Activated T-cell treated with anti-CD3 and anti-CD28 coated beads, Interleukin-2, amount 50 U/mL, for 72 hours (primary cell): ENCODE measurements around the gene PDE8A. TPM values are rescaled to one million over a fixed set of nuclear protein-coding genes. Genes with fewer than 3 reads are reported as not detected.

Experiments
- ATAC-seq, 2 donors: fragments of 150-1000 bp; cut with Tn5 transposase; replicated peaks in 1 of 2; 2 replicates each; pipeline ENCODE4 v1.10.0; 2021; ENCODE audit warnings: moderate library complexity in 2 of 2, mild to moderate bottlenecking in 1 of 2
- DNase-seq, 2 donors: peaks; one replicate each; pipeline ENCODE4 v3.0.0; 2021 to 2022; ENCODE audit warnings: mixed read lengths in 1 of 2
- H3K27ac Mint-ChIP-seq: one replicate; pipeline ENCODE4 v1.8.0; 2022; ENCODE audit warnings: mild to moderate bottlenecking, moderate library complexity, mixed read lengths
- H3K27me3 Mint-ChIP-seq: one replicate; pipeline ENCODE4 v1.8.0; 2022; ENCODE audit warnings: low read depth, mixed read lengths
- H3K36me3 Mint-ChIP-seq, 2 donors: one replicate each; pipeline ENCODE4 v1.8.0; 2022; ENCODE audit warnings: mixed read lengths in 2 of 2, mild to moderate bottlenecking in 1 of 2; ENCODE audit not compliant: insufficient read depth in 2 of 2
- H3K4me1 Mint-ChIP-seq: one replicate; pipeline ENCODE4 v1.8.0; 2022; ENCODE audit warnings: low read depth, mixed read lengths
- H3K4me3 Mint-ChIP-seq, 2 donors: one replicate each; pipeline ENCODE4 v1.8.0; 2022; ENCODE audit warnings: mild to moderate bottlenecking in 2 of 2, mixed read lengths in 2 of 2, moderate library complexity in 2 of 2
- H3K9me3 Mint-ChIP-seq, 2 donors: one replicate each; pipeline ENCODE4 v1.8.0; 2022; ENCODE audit warnings: mixed read lengths in 2 of 2
- total RNA-seq, 2 donors: library from RNA; stranded (reverse); gene quantifications; one replicate each; pipeline ENCODE4 v1.2.3, GENCODE V29; 2022

The PDE8A gene
- total RNA-seq, 2 donors from 2014 or later = 31.6 to 37.7 TPM

DNA sequence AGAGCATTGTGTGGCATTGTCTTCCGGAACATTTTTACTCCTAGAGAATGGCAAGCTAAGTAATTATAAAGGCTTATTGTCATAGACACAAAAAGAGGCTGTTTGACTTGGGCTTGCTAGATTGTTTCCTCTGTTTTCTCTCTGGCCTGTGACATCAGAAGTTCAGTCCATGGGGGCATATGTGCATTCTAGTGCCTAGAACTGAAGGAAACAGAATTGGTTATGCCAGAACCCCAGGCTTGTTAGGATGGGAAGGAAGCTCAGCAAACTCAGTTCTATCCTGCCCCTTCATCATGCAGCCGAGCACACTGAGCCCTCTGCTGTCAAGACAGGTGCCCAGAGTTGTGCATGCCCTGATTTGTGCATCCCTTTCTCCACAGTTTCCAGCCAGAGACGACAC lies 131.3 kb downstream of the PDE8A start:
- Mint-ChIP-seq H3K4me1 (peaks cover 12% of the 10 kb centered on the region), H3K36me3 (peaks cover 0 to 3% of the 10 kb centered on the region in 2 donors), H3K27me3 (no peaks in the 10 kb centered on the region), H3K27ac (no peak overlapping the region), H3K4me3 (no peak overlapping the region), H3K9me3 (no peaks in the 10 kb centered on the region)
- ATAC-seq (no peak), DNase-seq (no peak)

DNA sequence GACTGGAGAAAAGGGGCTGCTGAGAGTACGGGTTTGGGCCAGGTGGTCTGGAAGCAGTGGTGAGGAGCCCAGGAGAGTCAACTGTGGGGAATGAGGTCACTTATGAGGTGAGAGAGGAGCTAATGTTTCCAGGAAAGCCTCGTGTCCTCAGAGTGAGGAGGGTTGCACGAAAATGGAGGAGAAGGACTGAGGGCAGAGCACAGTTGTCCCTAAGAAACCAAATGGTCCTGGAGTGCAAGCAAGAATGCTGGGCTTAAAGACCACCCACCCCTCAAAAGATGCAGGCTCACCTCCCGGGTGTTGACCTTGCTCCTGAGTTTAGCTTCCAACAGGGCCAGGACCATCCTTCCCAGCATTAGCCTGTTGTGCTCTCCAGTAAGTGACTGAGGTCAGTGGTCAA lies 133.2 kb downstream of the PDE8A start:
- Mint-ChIP-seq H3K27me3 (no peaks in the 10 kb centered on the region), H3K4me3 (no peak overlapping the region), H3K36me3 (peaks cover 2 to 5% of the 10 kb centered on the region in 2 donors), H3K27ac (no peak overlapping the region), H3K9me3 (no peaks in the 10 kb centered on the region), H3K4me1 (peaks cover 12% of the 10 kb centered on the region)
- ATAC-seq = no peak
- no peak for DNase-seq

DNA sequence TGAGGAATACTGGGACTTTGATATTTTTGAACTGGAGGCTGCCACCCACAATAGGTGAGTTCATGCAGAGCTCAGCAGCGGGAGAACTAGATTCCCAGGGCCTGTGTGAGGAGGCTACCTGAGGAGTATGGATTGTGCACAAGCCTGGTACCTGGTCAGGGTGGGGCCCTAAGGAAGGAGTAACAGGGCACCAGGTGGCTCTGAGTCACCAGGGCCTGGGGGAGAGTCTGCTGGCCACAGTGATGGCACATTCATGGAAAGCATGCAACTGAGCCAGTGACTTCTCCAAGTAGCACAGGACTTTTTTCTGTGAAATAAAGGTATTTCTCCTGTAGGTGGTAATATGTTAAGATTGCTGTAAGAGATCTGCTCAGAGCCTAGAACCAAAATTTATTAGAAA lies 134.4 kb downstream of the PDE8A start:
- no peaks in the 10 kb centered on the region for H3K27me3 Mint-ChIP-seq
- DNase-seq (no peak), ATAC-seq (no peak)
- H3K9me3 Mint-ChIP-seq = no peaks in the 10 kb centered on the region
- H3K27ac Mint-ChIP-seq = no peak overlapping the region
- peaks cover 12% of the 10 kb centered on the region for H3K4me1 Mint-ChIP-seq
- H3K4me3 Mint-ChIP-seq = no peak overlapping the region
- H3K36me3 Mint-ChIP-seq = peaks cover 2 to 5% of the 10 kb centered on the region in 2 donors

DNA sequence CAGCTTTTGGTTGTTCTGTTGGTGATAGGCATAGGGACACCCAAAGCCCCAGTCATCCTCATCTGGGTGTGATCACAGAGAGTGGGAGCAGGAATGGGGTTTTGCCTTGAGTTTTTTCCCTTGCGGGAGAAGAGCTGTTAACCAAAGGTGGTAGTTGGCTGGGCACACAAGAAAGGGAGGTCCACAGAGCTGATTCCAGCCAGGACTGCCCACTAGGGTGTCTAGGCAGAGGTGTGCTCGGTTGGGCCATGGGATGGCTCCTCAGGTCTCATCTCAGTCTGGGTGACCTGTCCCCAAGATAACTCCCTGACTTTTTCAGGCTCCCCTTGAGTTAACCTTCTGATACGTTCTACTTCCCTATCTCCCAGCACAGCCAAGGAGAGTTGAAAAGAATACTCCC lies 134.8 kb downstream of the PDE8A start:
- H3K4me1 Mint-ChIP-seq = peaks cover 12% of the 10 kb centered on the region
- DNase-seq (no peak), ATAC-seq (peak in 1 of 2 donors; percentile 18)
- H3K4me3 Mint-ChIP-seq = no peak overlapping the region
- no peak overlapping the region for H3K27ac Mint-ChIP-seq
- H3K9me3 Mint-ChIP-seq = no peaks in the 10 kb centered on the region
- H3K27me3 Mint-ChIP-seq = no peaks in the 10 kb centered on the region
- H3K36me3 Mint-ChIP-seq = peaks cover 2 to 5% of the 10 kb centered on the region in 2 donors

DNA sequence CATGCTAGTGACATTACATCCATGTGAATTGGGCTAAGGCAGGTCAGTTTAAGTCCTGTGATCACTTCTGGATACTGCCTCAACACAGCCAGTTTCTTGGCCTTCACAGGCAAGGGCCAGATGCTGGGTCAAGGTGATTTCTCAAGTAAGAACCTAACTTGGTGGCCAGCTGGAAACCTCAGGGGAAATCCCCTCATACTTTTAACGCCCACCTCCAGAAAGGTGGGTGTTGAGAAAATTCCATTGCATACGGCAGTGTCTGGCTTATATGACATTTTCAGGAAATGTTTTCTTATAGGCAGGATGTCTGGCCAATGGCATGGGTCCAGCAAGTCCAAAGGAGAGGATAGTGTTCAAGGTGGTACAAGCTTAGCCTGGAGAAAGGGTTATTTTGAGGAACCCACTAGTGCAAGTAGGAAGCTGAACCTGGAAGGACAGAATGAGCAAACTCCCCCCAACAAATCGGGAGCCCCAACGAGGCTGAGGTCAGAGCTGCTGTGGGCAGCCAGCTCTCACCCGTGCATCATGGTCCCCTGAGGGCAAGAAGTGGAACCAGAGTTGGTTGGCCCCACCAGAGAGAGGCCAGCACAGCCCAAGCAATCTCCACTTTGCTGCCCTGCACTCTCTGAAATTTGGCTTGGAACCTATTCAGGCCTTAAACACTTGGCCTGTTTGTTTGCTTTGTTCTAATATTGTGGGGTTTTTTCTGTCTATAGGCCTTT lies 135.4 kb downstream of the PDE8A start:
- Mint-ChIP-seq H3K27ac (no peak overlapping the region), H3K9me3 (no peaks in the 10 kb centered on the region), H3K4me3 (no peak overlapping the region), H3K27me3 (no peaks in the 10 kb centered on the region), H3K36me3 (peaks cover 2 to 5% of the 10 kb centered on the region in 2 donors), H3K4me1 (peaks cover 12% of the 10 kb centered on the region)
- ATAC-seq = peak; percentile 21 to 24
- DNase-seq = no peak

DNA sequence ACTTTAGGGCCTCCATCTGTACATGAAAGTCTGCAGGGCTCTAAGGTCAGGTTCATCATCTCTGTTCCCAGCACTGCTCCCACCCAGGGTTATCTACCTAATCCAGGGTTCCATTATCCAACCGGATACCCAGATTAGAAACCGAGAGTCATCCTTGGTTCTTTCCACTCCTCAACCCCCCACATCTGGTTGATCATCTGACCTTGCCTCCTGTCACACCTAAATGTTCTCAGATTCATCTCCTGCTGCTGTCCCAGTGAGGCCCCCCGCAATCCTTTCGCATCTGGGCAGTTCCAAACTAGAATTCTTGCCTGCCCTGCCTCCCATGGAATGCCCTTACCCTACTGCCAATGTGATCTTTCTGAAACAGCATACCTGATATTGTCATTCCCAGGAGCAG lies 136.5 kb downstream of the PDE8A start:
- Mint-ChIP-seq H3K4me1 (peaks cover 12% of the 10 kb centered on the region), H3K4me3 (no peak overlapping the region), H3K27me3 (no peaks in the 10 kb centered on the region), H3K27ac (no peak overlapping the region), H3K36me3 (peaks cover 2 to 5% of the 10 kb centered on the region in 2 donors), H3K9me3 (no peaks in the 10 kb centered on the region)
- ATAC-seq = no peak
- DNase-seq = no peak

DNA sequence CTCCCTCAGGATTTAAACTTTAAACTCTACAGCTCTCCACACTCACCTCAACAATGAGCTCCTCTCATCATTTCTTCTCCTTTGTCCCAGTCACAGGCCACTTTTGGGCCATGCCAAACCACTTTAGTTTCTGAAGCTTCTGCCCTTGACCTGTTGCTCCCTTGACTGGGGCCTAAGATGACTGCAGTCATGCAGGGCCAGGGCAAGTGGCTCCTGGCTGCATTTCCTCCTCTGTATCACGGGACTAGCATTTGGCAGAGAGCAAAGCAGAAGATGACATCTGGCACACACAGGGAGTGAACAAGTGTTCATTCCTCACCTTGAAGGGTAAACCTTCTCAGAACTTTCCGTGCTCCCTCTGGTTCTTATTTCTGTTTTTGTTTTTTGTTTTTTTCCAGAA lies 136.9 kb downstream of the PDE8A start:
- Mint-ChIP-seq H3K36me3 (peaks cover 2 to 5% of the 10 kb centered on the region in 2 donors), H3K27ac (no peak overlapping the region), H3K4me1 (peaks cover 12% of the 10 kb centered on the region), H3K4me3 (no peak overlapping the region), H3K27me3 (no peaks in the 10 kb centered on the region), H3K9me3 (no peaks in the 10 kb centered on the region)
- ATAC-seq = no peak
- no peak for DNase-seq

DNA sequence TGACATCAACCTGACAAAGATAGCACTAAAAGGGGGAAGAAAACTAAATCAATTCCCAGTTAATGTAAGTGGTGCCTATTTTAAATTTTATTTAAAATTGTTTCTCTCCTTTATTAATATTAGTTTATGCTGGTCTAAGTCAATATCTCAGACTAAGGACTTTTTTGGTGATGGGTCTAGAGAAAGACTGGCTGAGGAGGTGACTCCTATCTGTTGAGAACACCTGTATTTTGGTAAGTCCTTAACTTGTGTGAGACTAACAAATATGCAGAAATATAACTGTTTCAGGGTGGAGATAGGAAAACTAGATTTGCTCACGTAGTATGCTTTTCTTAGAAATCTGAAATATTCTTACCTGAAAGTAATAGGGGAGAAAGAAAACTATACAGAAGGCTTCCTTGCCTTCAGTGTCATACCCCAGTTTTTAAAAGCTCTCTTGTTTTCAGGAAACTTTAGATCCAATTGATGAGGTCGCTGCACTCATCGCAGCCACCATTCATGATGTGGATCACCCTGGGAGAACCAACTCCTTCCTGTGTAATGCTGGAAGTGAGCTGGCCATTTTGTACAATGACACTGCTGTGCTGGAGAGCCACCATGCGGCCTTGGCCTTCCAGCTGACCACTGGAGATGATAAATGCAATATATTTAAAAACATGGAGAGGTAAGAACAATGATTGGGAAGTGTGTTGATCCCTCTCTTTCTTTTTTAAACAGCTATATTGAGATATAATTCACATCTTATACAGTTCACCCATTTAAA lies 138.9 kb downstream of the PDE8A start:
- no peak for DNase-seq
- Mint-ChIP-seq H3K9me3 (no peaks in the 10 kb centered on the region), H3K27me3 (no peaks in the 10 kb centered on the region), H3K4me3 (no peak overlapping the region), H3K4me1 (peaks cover 12% of the 10 kb centered on the region), H3K27ac (no peak overlapping the region), H3K36me3 (peaks cover 2 to 8% of the 10 kb centered on the region in 2 donors)
- no peak for ATAC-seq

DNA sequence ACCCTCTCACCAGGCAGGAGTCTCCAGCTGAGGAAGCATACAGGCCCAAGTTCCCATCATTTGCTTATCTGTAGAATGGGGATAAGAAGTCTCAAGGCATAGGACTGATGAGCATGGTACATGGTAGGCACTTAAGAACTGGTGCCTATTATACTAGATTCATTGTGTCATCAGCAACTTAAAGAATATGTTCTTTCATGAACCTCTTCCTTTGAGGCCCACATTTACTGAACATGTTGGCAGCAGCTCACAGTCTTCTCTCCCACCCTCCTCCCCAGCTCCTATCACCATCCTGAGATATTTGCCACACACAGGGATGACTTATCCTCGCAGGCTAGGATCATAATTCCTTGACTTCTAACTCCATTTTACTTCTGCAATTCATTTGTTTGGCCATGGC lies 142.5 kb downstream of the PDE8A start:
- no peak overlapping the region for H3K4me3 Mint-ChIP-seq
- H3K27me3 Mint-ChIP-seq = no peaks in the 10 kb centered on the region
- peaks cover 3% of the 10 kb centered on the region for H3K4me1 Mint-ChIP-seq
- ATAC-seq (no peak), DNase-seq (no peak)
- no peak overlapping the region for H3K27ac Mint-ChIP-seq
- H3K9me3 Mint-ChIP-seq = no peaks in the 10 kb centered on the region
- H3K36me3 Mint-ChIP-seq = peaks cover 0 to 10% of the 10 kb centered on the region in 2 donors

DNA sequence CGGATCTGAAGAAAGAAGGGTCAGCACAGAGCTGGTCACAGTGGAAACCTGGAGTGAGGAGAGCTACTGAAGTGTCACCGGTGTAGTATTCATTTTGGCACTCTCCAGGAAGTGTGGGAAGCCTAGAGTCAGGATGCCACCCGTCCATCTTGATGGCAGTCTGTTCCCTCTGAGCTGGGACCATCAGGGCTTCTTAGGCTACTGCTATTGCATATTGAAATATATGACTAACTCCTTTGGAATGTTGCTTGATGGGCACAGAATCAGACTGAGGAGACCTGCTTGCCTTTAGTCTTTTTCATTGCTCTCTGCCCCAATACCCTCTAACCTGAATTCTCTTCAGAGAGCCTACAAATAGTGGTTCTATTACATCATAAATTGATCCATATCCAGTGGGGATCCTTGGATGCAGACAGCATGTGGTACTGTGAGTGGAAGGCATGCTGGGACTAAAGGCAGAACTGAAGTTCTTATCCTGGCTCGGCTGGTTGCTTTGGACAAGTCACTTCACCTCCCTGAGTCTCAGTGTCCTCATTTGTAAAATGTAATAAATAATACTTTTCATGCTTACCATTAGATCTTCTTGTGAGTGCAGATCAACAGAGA lies 143.5 kb downstream of the PDE8A start:
- Mint-ChIP-seq H3K36me3 (peaks cover 0 to 17% of the 10 kb centered on the region in 2 donors), H3K27me3 (no peaks in the 10 kb centered on the region), H3K27ac (peak overlapping the region; percentile 52), H3K9me3 (no peaks in the 10 kb centered on the region), H3K4me1 (peaks cover 10% of the 10 kb centered on the region), H3K4me3 (no peak overlapping the region)
- DNase-seq (no peak), ATAC-seq (no peak)

DNA sequence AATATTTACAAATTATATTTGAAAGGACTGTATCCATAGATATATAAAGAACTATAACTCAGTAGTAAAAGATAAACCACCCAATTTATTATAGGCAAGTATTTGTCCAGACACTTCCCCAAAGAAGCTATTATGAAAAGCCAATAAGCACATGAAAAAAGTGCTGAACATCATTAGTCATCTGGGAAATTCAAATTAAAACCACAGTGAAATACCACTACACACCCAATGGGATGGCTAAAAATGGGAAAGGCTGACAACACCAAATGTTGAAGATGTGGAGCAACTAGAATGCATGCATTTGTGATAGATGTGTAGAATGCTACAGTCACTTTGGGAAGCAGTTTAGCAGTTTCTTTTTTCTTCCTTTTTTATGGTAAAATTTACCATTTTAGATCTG lies 147.0 kb downstream of the PDE8A start:
- Mint-ChIP-seq H3K9me3 (peaks cover 3% of the 10 kb centered on the region in 2 donors), H3K4me3 (no peak overlapping the region), H3K36me3 (peaks cover 10 to 37% of the 10 kb centered on the region in 2 donors), H3K27ac (no peak overlapping the region), H3K27me3 (no peaks in the 10 kb centered on the region), H3K4me1 (peaks cover 10% of the 10 kb centered on the region)
- ATAC-seq (no peak), DNase-seq (no peak)

DNA sequence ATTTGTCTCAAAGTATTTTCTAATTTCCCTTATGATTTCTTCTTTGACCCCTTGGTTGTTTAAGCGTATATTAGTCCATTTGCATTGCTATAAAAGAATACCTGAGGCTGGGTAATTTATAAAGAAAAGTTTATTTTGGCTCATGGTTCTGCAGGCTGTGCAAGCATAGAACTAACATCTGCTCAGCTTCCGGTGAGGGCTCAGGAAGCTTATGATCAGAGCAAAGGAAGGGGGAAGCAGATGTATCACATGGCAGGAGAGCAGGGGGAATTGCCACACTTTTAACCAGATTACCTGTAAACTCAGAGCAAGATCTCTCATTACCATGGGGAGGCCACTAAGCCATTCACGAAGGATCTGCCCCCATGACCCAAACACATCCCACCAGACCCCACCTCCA lies 148.2 kb downstream of the PDE8A start:
- no peak overlapping the region for H3K27ac Mint-ChIP-seq
- H3K27me3 Mint-ChIP-seq = no peaks in the 10 kb centered on the region
- H3K36me3 Mint-ChIP-seq = peaks cover 10 to 33% of the 10 kb centered on the region in 2 donors
- DNase-seq (no peak), ATAC-seq (no peak)
- peaks cover 10% of the 10 kb centered on the region for H3K4me1 Mint-ChIP-seq
- H3K4me3 Mint-ChIP-seq = no peak overlapping the region
- H3K9me3 Mint-ChIP-seq = peaks cover 3% of the 10 kb centered on the region in 2 donors

DNA sequence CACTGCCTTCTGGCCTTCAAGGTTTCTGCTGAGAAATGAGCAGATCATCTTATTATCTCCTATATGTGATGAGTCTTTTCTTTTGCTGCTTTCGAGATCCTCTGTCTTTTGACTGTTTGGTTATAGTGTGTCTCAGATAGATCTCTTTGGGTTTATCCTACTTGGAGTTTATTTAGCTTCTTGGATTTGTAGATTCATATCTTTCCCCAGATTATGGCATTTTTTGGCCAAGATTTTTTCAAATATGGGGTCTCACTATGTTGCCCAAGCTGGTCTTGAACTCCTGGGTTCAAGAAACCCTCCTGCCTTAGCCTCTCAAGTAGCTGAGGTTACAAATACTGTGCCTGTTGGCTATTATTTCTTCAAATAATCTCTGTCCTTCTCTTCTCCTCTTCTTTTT lies 150.3 kb downstream of the PDE8A start:
- peaks cover 10 to 33% of the 10 kb centered on the region in 2 donors for H3K36me3 Mint-ChIP-seq

More for the DNA sequence above, 150.3 kb downstream of the PDE8A start:
- DNase-seq = no peak
- ATAC-seq = no peak
- Mint-ChIP-seq H3K27me3 (no peaks in the 10 kb centered on the region), H3K4me1 (peaks cover 10% of the 10 kb centered on the region), H3K27ac (no peak overlapping the region), H3K4me3 (no peak overlapping the region), H3K9me3 (peaks cover 3% of the 10 kb centered on the region in 2 donors)
